GM13977 (cell line): ENCODE measurements around the gene C11orf68.

Experiments
- DNase-seq: peaks from one replicate; pipeline ENCODE4 v3.0.0; 2012; ENCODE audit warnings: low spot score
- CTCF ChIP-seq: IDR thresholded peaks from 2 replicates; pipeline ENCODE4 v1.5.1; 2012; ENCODE audit warnings: mild to moderate bottlenecking, control low read depth; ENCODE audit not compliant: insufficient read depth; ENCODE audit errors: extremely low read depth, missing control alignments
- in situ Hi-C: fragments of 300-500 bp; cut with MboI; formaldehyde crosslinking; loops from one replicate; pipeline ENCODE4 v1.12.0; 2022; ENCODE audit warnings: low sequenced_read_pairs, low pct_unique_long_range_greater_than_20kb, mixed read lengths, inconsistent platforms; ENCODE audit not compliant: unreplicated experiment

The C11orf68 gene

GRCh38 chr11:65944191-65944590, 25.3 kb upstream of the C11orf68 start:
- in situ Hi-C loops = no loop called here
- DNase-seq = no peak
- TF ChIP-seq CTCF = no peak

GRCh38 chr11:65942531-65942930, 23.7 kb upstream of the C11orf68 start:
- no peak for TF ChIP-seq CTCF
- in situ Hi-C loops = no loop called here
- DNase-seq = no peak

GRCh38 chr11:65941720-65942310, 23.0 kb upstream of the C11orf68 start:
- in situ Hi-C loops = no loop called here
- TF ChIP-seq CTCF = no peak
- no peak for DNase-seq

GRCh38 chr11:65937766-65938165, 18.9 kb upstream of the C11orf68 start:
- no peak for TF ChIP-seq CTCF
- no peak for DNase-seq
- in situ Hi-C loops = no loop called here

- in situ Hi-C loops = no loop called here
- TF ChIP-seq CTCF = no peak
- no peak for DNase-seq
Observed at GRCh38 chr11:65934014-65934413, 15.2 kb upstream of the C11orf68 start.

- TF ChIP-seq CTCF = no peak
- in situ Hi-C loops = no loop called here
- no peak for DNase-seq
Observed at GRCh38 chr11:65932558-65932919, 13.7 kb upstream of the C11orf68 start.
